WERI-Rb-1 (cell line): ENCODE measurements around the gene DCTN3.
A peak's percentile ranks its signal among the peaks of the same experiment; 100 is the strongest.

Source experiments
- DNase-seq: peaks from one replicate; pipeline ENCODE4 v3.0.0-alpha.2; 2020
- H3K27ac ChIP-seq: fragments of 250-450 bp; sonication (Bioruptor Pico); 2 replicates; pipeline ENCODE4 v1.5.1; 2020; ENCODE audit warnings: mild to moderate bottlenecking, moderate library complexity
- H3K27me3 ChIP-seq: fragments of 250-450 bp; sonication (Bioruptor Pico); 2 replicates; pipeline ENCODE4 v1.5.1; 2021; ENCODE audit warnings: mild to moderate bottlenecking, low read depth, moderate library complexity; ENCODE audit not compliant: insufficient read depth, severe bottlenecking
- H3K36me3 ChIP-seq: fragments of 250-450 bp; sonication (Bioruptor Pico); 2 replicates; pipeline ENCODE4 v1.5.1; 2020; ENCODE audit warnings: mild to moderate bottlenecking, moderate library complexity
- H3K4me3 ChIP-seq: 2 replicates; pipeline ENCODE4 v1.5.1; 2011; ENCODE audit warnings: low read depth, mild to moderate bottlenecking, control low read depth, low read length
- H3K9me3 ChIP-seq: fragments of 250-450 bp; sonication (Bioruptor Pico); 2 replicates; pipeline ENCODE4 v1.5.1; 2021; ENCODE audit warnings: mild to moderate bottlenecking, moderate library complexity; ENCODE audit not compliant: severe bottlenecking
- CTCF ChIP-seq: IDR thresholded peaks from 2 replicates; pipeline ENCODE4 v1.5.1; 2011; ENCODE audit warnings: low read depth, mild to moderate bottlenecking, control low read depth, inconsistent platforms, low read length

The DCTN3 gene

GRCh38 chr9:34577400-34578240 lies 42.7 kb downstream of the DCTN3 start:
- Histone ChIP-seq H3K9me3 (no peaks in the 10 kb centered on the region), H3K36me3 (no peaks in the 10 kb centered on the region), H3K4me3 (peak overlapping the region; percentile 18), H3K27ac (peak overlapping the region; percentile 87), H3K27me3 (no peaks in the 10 kb centered on the region)
- TF ChIP-seq CTCF, result no peak
- DNase-seq, result peak; percentile 68

- Histone ChIP-seq H3K36me3 (no peaks in the 10 kb centered on the region), H3K9me3 (no peaks in the 10 kb centered on the region), H3K27ac (peak overlapping the region; percentile 87), H3K4me3 (no peak overlapping the region), H3K27me3 (no peaks in the 10 kb centered on the region)
- DNase-seq, result peak; percentile 77
- peak; percentile 34; the same call in 1 of the 2 replicates for TF ChIP-seq CTCF
Measured at GRCh38 chr9:34576597-34577399, 43.5 kb downstream of the DCTN3 start.

- Histone ChIP-seq H3K36me3 (no peaks in the 10 kb centered on the region), H3K27me3 (no peaks in the 10 kb centered on the region), H3K4me3 (no peak overlapping the region), H3K9me3 (no peaks in the 10 kb centered on the region), H3K27ac (peak overlapping the region; percentile 87)
- TF ChIP-seq CTCF, result no peak
- DNase-seq, result no peak
Measured at GRCh38 chr9:34575862-34576596, 44.3 kb downstream of the DCTN3 start.

GRCh38 chr9:34575241-34575640 lies 45.1 kb downstream of the DCTN3 start:
- TF ChIP-seq CTCF, result no peak

GRCh38 chr9:34574571-34574970 lies 45.7 kb downstream of the DCTN3 start:
- Histone ChIP-seq H3K27ac (0 out of 2 replicates have a peak overlapping the region, but pooled peaks have one; percentile 6), H3K27me3 (no peaks in the 10 kb centered on the region), H3K4me3 (no peak overlapping the region), H3K9me3 (no peaks in the 10 kb centered on the region), H3K36me3 (no peaks in the 10 kb centered on the region)
- no peak for DNase-seq
- TF ChIP-seq CTCF, result no peak

More at GRCh38 chr9:34575241-34575640, 45.1 kb downstream of the DCTN3 start:
- Histone ChIP-seq H3K9me3 (no peaks in the 10 kb centered on the region), H3K27ac (0 out of 2 replicates have a peak overlapping the region, but pooled peaks have one; percentile 6), H3K4me3 (no peak overlapping the region), H3K27me3 (no peaks in the 10 kb centered on the region), H3K36me3 (no peaks in the 10 kb centered on the region)
- DNase-seq, result no peak
